ENCODE measurements around the gene SLC51B.

SLC51B gene

GRCh38 chr15:65083262-65083701 lies 38.1 kb downstream of the SLC51B start:
- TF ChIP-seq, protein P1, sequence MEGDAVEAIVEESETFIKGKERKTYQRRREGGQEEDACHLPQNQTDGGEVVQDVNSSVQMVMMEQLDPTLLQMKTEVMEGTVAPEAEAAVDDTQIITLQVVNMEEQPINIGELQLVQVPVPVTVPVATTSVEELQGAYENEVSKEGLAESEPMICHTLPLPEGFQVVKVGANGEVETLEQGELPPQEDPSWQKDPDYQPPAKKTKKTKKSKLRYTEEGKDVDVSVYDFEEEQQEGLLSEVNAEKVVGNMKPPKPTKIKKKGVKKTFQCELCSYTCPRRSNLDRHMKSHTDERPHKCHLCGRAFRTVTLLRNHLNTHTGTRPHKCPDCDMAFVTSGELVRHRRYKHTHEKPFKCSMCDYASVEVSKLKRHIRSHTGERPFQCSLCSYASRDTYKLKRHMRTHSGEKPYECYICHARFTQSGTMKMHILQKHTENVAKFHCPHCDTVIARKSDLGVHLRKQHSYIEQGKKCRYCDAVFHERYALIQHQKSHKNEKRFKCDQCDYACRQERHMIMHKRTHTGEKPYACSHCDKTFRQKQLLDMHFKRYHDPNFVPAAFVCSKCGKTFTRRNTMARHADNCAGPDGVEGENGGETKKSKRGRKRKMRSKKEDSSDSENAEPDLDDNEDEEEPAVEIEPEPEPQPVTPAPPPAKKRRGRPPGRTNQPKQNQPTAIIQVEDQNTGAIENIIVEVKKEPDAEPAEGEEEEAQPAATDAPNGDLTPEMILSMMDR (conservative IDR thresholded peaks at IDR 0.05) = peak; percentile 15; the same call in 1 of the 2 replicates
- no peak overlapping the region for H3K27ac ChIP-seq

GRCh38 chr15:65084500-65085206 lies 39.5 kb downstream of the SLC51B start:
- TF ChIP-seq, protein P1 (conservative IDR thresholded peaks at IDR 0.05) = no peak
- no peak overlapping the region for H3K27ac ChIP-seq

DNA sequence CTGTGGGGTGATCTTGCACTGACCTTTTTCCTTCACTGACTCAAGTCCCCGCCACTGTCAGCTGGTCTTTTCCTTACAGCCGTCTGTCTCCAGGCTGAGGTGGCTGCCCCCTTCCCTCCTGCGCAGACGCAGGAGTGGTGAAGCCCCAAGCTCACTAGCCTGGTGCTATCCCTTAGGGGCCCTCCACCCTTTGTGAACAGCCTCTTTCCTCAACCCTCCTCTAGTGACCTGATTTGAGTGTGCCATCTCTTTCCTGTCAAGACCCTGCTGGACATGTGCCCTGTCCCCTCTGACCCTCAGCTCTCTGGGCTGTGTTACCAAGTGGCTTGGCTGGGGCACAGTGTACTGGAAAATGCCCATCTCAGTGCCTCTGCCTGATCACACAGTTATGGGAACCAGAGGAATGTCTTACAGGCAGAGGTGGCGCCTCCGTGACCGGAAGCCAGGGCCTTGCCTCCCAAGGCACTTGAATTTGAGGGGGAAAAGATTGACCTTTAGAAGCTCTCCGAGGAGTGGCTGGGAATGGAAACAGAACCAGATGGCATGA lies 40.1 kb downstream of the SLC51B start:
- H3K27ac ChIP-seq = no peak overlapping the region
- TF ChIP-seq, protein P1 (conservative IDR thresholded peaks at IDR 0.05) = no peak

DNA sequence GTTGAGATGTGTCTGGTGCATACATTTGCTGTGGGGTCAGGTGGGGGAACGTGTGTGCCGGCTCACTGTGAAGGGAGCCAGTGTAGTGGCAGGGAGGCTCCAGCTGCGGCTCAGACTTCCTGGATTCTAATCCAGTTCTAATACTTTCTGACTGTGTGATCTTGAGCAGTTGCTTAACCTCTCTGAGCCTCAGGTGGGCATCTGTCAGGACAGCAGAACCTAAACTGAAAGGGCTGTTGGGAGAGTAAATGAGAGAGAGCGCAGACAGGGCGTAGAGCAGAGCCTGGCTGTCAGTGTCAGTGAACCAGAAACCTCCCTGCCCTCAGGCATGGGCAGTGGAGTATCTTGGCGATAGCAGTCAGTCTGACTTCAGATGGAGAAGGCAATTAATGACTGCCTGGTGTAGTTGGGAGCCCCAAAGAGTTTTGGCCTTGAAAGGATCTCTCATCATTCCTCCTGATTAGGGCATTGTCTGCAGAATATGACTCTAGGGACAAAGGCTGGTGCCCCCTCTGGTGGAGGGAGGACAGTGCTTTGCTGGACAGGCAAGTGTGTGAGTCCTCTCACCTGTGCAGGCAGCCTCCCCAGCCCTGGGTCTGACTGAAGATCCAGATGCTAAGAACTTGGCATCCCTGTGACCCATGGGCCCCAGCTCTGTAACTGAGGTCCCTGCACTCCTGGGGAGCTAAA lies 40.9 kb downstream of the SLC51B start:
- TF ChIP-seq, protein P1 (conservative IDR thresholded peaks at IDR 0.05) = peak; percentile 76
- no peak overlapping the region for H3K27ac ChIP-seq

GRCh38 chr15:65086680-65087111 lies 41.5 kb downstream of the SLC51B start:
- TF ChIP-seq, protein P1 (conservative IDR thresholded peaks at IDR 0.05) = peak; percentile 25; the same call in 1 of the 2 replicates
- H3K27ac ChIP-seq = no peak overlapping the region

- no peak overlapping the region for H3K27ac ChIP-seq
- TF ChIP-seq, protein P1 (conservative IDR thresholded peaks at IDR 0.05) = no peak
Measured at GRCh38 chr15:65087411-65087810, 42.2 kb downstream of the SLC51B start.

GRCh38 chr15:65087873-65088642 lies 42.9 kb downstream of the SLC51B start:
- TF ChIP-seq, protein P1 (conservative IDR thresholded peaks at IDR 0.05) = no peak
- no peak overlapping the region for H3K27ac ChIP-seq

All from VCaP (cell line).